Measurements from ENCODE around the gene GPR148.

- TF ChIP-seq ZNF302 (CRISPR knock-in tag; IDR thresholded peaks at IDR 0.05) (no peak), CTCF (IDR thresholded peaks at IDR 0.05) (no peak), KDM1A (IDR thresholded peaks at IDR 0.05; ENCODE audit: low read depth) (no peak), EP300 (IDR thresholded peaks at IDR 0.05) (no peak), POLR2A (IDR thresholded peaks at IDR 0.05; ENCODE audit: low read length) (no peak), MAZ (IDR thresholded peaks at IDR 0.05; ENCODE audit: borderline replicate concordance, low read depth, low read length) (no peak), SMC3 (IDR thresholded peaks at IDR 0.05) (no peak), CHD2 (IDR thresholded peaks at IDR 0.05; ENCODE audit: low read length, partially characterized antibody) (no peak), ZC3H11A (IDR thresholded peaks at IDR 0.05) (no peak), MAX (IDR thresholded peaks at IDR 0.05) (no peak), SREBF2 (IDR thresholded peaks at IDR 0.05) (no peak), BCL3 (IDR thresholded peaks at IDR 0.05) (no peak), JUNB (IDR thresholded peaks at IDR 0.05) (no peak)
Measured at GRCh38 chr2:130720036-130720435, 8.8 kb upstream of the GPR148 start.
